Uterus (tissue), 2 donors: Measurements from ENCODE around the gene NCS1.

Source experiments
- POLR2A ChIP-seq, 2 donors: fragments of 450-650 bp; IDR thresholded peaks; one replicate each; pipeline ENCODE4 v1.6.1; 2016; ENCODE audit warnings: antibody characterized with exemption in 2 of 2, mild to moderate bottlenecking in 1 of 2, moderate library complexity in 1 of 2
- TF ChIP-seq, protein P1 (sequence below), 4 experiments: fragments of 200-600 bp in 2 of 4; fragments of 450-650 bp in 2 of 4; sonication (generic) in 2 of 4; IDR thresholded peaks; one replicate each; pipeline ENCODE4 v1.5.1; 2016 to 2019; ENCODE audit warnings: antibody characterized with exemption in 4 of 4, mild to moderate bottlenecking in 2 of 4, moderate library complexity in 1 of 4

- TF ChIP-seq, protein P1, sequence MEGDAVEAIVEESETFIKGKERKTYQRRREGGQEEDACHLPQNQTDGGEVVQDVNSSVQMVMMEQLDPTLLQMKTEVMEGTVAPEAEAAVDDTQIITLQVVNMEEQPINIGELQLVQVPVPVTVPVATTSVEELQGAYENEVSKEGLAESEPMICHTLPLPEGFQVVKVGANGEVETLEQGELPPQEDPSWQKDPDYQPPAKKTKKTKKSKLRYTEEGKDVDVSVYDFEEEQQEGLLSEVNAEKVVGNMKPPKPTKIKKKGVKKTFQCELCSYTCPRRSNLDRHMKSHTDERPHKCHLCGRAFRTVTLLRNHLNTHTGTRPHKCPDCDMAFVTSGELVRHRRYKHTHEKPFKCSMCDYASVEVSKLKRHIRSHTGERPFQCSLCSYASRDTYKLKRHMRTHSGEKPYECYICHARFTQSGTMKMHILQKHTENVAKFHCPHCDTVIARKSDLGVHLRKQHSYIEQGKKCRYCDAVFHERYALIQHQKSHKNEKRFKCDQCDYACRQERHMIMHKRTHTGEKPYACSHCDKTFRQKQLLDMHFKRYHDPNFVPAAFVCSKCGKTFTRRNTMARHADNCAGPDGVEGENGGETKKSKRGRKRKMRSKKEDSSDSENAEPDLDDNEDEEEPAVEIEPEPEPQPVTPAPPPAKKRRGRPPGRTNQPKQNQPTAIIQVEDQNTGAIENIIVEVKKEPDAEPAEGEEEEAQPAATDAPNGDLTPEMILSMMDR (IDR thresholded peaks at IDR 0.05), result no peak
- no peak for TF ChIP-seq POLR2A (IDR thresholded peaks at IDR 0.05)
Observed at GRCh38 chr9:130192382-130192999, 20.3 kb downstream of the NCS1 start.
